ENCODE results near the gene NELFCD. TPM values are rescaled to one million over a fixed set of nuclear protein-coding genes. Genes with fewer than 3 reads are reported as not detected.
A peak's percentile ranks its signal among the peaks of the same experiment; 100 is the strongest.

The NELFCD gene
- total RNA-seq, 1 experiment from 2014 or later = 179 TPM

DNA sequence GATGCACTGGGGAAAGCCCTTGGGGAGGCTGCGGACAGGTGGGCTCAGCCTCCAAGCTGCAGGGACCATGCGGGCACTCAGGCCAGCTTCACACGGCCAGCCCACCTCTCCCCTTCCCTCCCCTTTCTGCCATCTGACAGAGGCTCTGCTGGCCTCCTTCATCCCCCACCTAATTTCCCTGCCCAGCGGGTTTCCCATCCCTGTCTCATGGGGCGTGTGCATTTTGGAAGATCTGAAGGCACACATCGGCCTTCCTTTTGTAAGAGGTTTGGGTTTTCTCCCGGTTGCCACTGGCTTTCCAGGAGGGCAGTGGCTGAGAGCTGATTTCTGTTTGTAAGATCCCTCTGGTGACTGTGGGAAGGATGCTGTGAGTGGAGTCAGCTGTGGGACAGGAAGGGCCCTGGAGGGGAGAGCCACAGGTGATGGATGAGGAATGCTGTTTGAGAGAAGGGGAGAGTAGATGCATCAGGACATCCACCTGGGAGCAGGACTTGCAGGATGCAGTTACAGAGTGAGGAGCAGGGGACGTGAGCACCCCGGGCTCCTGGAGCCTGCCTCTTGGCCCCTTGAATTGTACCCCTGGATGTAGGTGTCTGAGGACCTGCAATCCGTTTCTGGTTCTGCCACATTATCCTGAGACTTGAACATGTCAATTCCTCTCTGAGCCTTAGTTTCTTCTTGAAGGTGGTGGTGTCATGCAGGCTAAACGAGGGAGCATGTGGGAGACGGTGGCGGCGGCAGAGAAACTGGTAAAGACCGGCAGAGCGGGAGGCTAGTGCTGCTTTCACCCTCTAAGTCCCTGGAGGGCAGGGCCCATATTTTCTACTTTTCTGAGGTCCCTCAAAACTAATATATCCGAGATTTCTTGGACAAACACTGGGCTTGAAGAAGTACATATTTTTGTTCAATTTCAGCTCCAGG lies 32.2 kb downstream of the NELFCD start:
- H3K27me3 Mint-ChIP-seq (ENCODE audit: unreplicated experiment) = no peaks in the 10 kb centered on the region
- no peak for DNase-seq
- no peaks in the 10 kb centered on the region for H3K9me3 Mint-ChIP-seq (ENCODE audit: low read depth, unreplicated experiment)
- intact Hi-C loops (cut with micrococcal nuclease; ENCODE audit: unreplicated experiment) = no loop called here
- TF ChIP-seq, protein P1, sequence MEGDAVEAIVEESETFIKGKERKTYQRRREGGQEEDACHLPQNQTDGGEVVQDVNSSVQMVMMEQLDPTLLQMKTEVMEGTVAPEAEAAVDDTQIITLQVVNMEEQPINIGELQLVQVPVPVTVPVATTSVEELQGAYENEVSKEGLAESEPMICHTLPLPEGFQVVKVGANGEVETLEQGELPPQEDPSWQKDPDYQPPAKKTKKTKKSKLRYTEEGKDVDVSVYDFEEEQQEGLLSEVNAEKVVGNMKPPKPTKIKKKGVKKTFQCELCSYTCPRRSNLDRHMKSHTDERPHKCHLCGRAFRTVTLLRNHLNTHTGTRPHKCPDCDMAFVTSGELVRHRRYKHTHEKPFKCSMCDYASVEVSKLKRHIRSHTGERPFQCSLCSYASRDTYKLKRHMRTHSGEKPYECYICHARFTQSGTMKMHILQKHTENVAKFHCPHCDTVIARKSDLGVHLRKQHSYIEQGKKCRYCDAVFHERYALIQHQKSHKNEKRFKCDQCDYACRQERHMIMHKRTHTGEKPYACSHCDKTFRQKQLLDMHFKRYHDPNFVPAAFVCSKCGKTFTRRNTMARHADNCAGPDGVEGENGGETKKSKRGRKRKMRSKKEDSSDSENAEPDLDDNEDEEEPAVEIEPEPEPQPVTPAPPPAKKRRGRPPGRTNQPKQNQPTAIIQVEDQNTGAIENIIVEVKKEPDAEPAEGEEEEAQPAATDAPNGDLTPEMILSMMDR (IDR thresholded peaks at IDR 0.05; ENCODE audit: unreplicated experiment) = no peak
- H3K4me3 Mint-ChIP-seq (ENCODE audit: low read depth, unreplicated experiment) = no peak overlapping the region
- H3K36me3 Mint-ChIP-seq (ENCODE audit: insufficient read depth, unreplicated experiment) = peaks cover 13% of the 10 kb centered on the region
- H3K27ac Mint-ChIP-seq (ENCODE audit: unreplicated experiment) = no peak overlapping the region
- no TSS peak for BruUV-seq (replicated peaks)
- CTCF ChIA-PET = no interaction called here
- H3K4me1 Mint-ChIP-seq (ENCODE audit: low read depth, unreplicated experiment) = peaks cover 51% of the 10 kb centered on the region

DNA sequence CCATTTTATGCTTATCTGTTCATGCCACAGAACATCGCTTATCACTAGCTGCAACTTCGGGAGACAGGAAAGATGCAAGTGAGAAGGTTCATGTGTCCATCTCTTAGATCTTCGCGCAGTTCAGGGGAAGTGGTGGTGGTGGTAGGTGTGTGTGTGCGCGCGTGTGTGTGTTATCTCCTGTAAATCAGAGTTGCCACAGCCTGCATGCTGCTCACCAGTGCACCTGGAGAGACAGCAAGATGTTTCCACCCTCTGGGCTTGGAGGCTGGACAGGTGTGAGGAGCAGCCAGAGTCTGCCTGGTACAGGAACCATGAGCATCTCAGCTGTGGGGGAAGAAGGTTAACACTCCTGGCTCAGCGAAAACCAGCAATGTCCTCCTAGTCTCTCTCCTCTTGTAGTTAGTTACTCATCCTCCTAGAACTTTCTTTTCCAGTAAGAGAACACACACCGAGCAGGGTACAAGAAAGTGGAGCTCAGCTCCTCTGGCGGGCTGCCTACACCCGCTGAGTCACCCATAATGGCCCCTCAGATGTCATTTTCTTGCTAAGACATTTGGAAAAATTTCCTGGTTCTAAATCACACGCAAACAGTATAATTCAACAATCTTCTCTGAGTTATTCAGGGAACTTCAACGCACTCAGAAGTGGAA lies 33.0 kb downstream of the NELFCD start:
- peaks cover 51% of the 10 kb centered on the region for H3K4me1 Mint-ChIP-seq (ENCODE audit: low read depth, unreplicated experiment)
- CTCF ChIA-PET = no interaction called here
- no TSS peak for BruUV-seq (replicated peaks)
- intact Hi-C loops (cut with micrococcal nuclease; ENCODE audit: unreplicated experiment) = no loop called here
- no peaks in the 10 kb centered on the region for H3K9me3 Mint-ChIP-seq (ENCODE audit: low read depth, unreplicated experiment)
- TF ChIP-seq, protein P1 (IDR thresholded peaks at IDR 0.05; ENCODE audit: unreplicated experiment) = no peak
- no peaks in the 10 kb centered on the region for H3K27me3 Mint-ChIP-seq (ENCODE audit: unreplicated experiment)
- DNase-seq = no peak
- H3K4me3 Mint-ChIP-seq (ENCODE audit: low read depth, unreplicated experiment) = no peak overlapping the region
- peaks cover 21% of the 10 kb centered on the region for H3K36me3 Mint-ChIP-seq (ENCODE audit: insufficient read depth, unreplicated experiment)
- peak overlapping the region; percentile 48 for H3K27ac Mint-ChIP-seq (ENCODE audit: unreplicated experiment)

DNA sequence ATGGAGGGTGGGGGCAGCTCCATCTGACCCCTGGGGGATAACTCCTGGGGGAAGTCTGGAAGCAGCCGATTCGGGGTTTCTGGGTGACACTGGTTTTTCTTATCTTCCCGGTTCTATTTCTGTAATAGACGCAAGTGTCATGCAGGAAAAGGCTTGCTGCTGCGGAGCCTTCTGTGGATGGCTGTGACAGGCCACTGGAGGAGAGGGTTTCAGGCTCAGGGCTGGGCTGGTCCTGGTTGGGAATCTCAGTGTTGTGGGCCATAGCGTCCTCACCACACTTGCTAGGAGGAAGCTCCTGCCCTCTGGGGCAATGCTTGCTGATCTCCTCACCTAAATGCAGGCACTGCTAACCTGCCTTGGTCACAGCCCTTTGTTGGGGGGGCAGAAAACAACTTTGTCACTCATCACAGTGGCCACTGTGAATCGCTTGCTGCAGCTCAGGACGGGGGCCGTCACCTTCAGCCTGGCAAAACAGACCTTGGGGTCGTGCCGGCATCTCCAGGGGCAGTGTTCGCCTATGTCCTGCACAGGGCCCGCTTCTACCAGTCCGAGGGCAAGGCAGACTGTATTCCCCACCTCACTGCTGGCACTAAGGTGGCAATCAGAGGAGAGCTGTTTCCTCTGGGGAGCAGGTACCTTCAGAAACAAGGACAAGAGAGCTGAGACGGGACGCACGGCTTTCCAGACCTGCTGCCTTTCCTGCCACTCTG lies 33.8 kb downstream of the NELFCD start:
- TF ChIP-seq, protein P1 (IDR thresholded peaks at IDR 0.05; ENCODE audit: unreplicated experiment) = no peak
- no peak for DNase-seq
- no TSS peak for BruUV-seq (replicated peaks)
- H3K4me3 Mint-ChIP-seq (ENCODE audit: low read depth, unreplicated experiment) = no peak overlapping the region
- H3K9me3 Mint-ChIP-seq (ENCODE audit: low read depth, unreplicated experiment) = no peaks in the 10 kb centered on the region
- H3K27ac Mint-ChIP-seq (ENCODE audit: unreplicated experiment) = peak overlapping the region; percentile 48
- peaks cover 23% of the 10 kb centered on the region for H3K36me3 Mint-ChIP-seq (ENCODE audit: insufficient read depth, unreplicated experiment)
- peaks cover 48% of the 10 kb centered on the region for H3K4me1 Mint-ChIP-seq (ENCODE audit: low read depth, unreplicated experiment)
- CTCF ChIA-PET = no interaction called here
- no peaks in the 10 kb centered on the region for H3K27me3 Mint-ChIP-seq (ENCODE audit: unreplicated experiment)
- intact Hi-C loops (cut with micrococcal nuclease; ENCODE audit: unreplicated experiment) = no loop called here

DNA sequence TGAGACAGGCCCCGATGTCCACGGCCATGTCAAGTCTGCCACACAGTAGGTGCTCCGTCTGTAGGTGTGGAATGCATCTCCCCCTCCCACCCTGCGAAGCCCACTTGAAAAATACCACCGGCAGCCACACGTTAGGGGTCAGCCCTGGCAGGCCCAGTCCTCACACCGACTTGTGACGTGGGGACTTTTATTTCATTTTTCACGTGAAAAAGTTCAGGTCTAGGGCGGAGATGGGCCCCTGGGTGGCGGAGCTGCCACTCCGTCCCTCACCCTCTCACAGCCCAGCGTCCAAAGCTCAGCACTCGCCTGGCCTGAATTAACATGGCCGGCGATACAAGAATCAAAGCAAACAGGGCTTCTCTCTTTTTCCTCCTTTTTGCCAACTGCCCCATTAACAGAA lies 34.4 kb downstream of the NELFCD start:
- intact Hi-C loops (cut with micrococcal nuclease; ENCODE audit: unreplicated experiment) = no loop called here
- Mint-ChIP-seq H3K27ac (ENCODE audit: unreplicated experiment) (no peak overlapping the region), H3K27me3 (ENCODE audit: unreplicated experiment) (no peaks in the 10 kb centered on the region), H3K36me3 (ENCODE audit: insufficient read depth, unreplicated experiment) (peaks cover 18% of the 10 kb centered on the region), H3K9me3 (ENCODE audit: low read depth, unreplicated experiment) (no peaks in the 10 kb centered on the region), H3K4me3 (ENCODE audit: low read depth, unreplicated experiment) (no peak overlapping the region), H3K4me1 (ENCODE audit: low read depth, unreplicated experiment) (peaks cover 42% of the 10 kb centered on the region)
- TF ChIP-seq, protein P1 (IDR thresholded peaks at IDR 0.05; ENCODE audit: unreplicated experiment) = no peak
- CTCF ChIA-PET = no interaction called here
- no TSS peak for BruUV-seq (replicated peaks)
- DNase-seq = no peak

All from Calu3 (cell line).